ENCODE data around the gene SNX2.

SNX2 gene

GRCh38 chr5:122774861-122775549 lies at the start of gene SNX2:
SNX2 (plus strand) TSS chr5:122775080; CDS start chr5:122775104, 24 bp downstream.
- Histone ChIP-seq H3K9ac (ENCODE audit: low read length) (peak within 1 kb of the TSS; percentile 94), H3K4me1 (ENCODE audit: control insufficient read depth, insufficient read depth, low read length) (peaks cover 17% of the 10 kb centered on the region), H3K27me3 (replicated peaks; ENCODE audit: control insufficient read depth, insufficient read depth, low read length) (no peaks in the 10 kb centered on the region), H3K36me3 (ENCODE audit: control insufficient read depth, insufficient read depth, low read length, severe bottlenecking) (no peaks in the 10 kb centered on the region), H3K4me3 (ENCODE audit: low read length) (peak within 1 kb of the TSS; percentile 97), H3K9me3 (ENCODE audit: control insufficient read depth, low read length) (no peaks in the 10 kb centered on the region)
- peak; percentile 97 for DNase-seq (ENCODE audit: low read depth)

- DNase-seq (ENCODE audit: low read depth), result peak; percentile 76
- no peaks in the 10 kb centered on the region for H3K36me3 ChIP-seq (ENCODE audit: control insufficient read depth, insufficient read depth, low read length, severe bottlenecking)
- no peaks in the 10 kb centered on the region for H3K9me3 ChIP-seq (ENCODE audit: control insufficient read depth, low read length)
- no peak overlapping the region for H3K9ac ChIP-seq (ENCODE audit: low read length)
- peak overlapping the region; percentile 45 for H3K4me3 ChIP-seq (ENCODE audit: low read length)
- no peaks in the 10 kb centered on the region for H3K27me3 ChIP-seq (replicated peaks; ENCODE audit: control insufficient read depth, insufficient read depth, low read length)
- H3K4me1 ChIP-seq (ENCODE audit: control insufficient read depth, insufficient read depth, low read length), result peaks cover 21% of the 10 kb centered on the region
These were observed 47.8 kb upstream of the SNX2 start for GRCh38 chr5:122727112-122727541.

GRCh38 chr5:122730037-122730436 lies 44.8 kb upstream of the SNX2 start:
- Histone ChIP-seq H3K9ac (ENCODE audit: low read length) (no peak overlapping the region), H3K4me3 (ENCODE audit: low read length) (no peak overlapping the region), H3K4me1 (ENCODE audit: control insufficient read depth, insufficient read depth, low read length) (peaks cover 12% of the 10 kb centered on the region), H3K36me3 (ENCODE audit: control insufficient read depth, insufficient read depth, low read length, severe bottlenecking) (no peaks in the 10 kb centered on the region), H3K27me3 (replicated peaks; ENCODE audit: control insufficient read depth, insufficient read depth, low read length) (no peaks in the 10 kb centered on the region), H3K9me3 (ENCODE audit: control insufficient read depth, low read length) (no peaks in the 10 kb centered on the region)
- no peak for DNase-seq (ENCODE audit: low read depth)

GRCh38 chr5:122730456-122730855 lies 44.4 kb upstream of the SNX2 start:
- Histone ChIP-seq H3K4me1 (ENCODE audit: control insufficient read depth, insufficient read depth, low read length) (peaks cover 12% of the 10 kb centered on the region), H3K36me3 (ENCODE audit: control insufficient read depth, insufficient read depth, low read length, severe bottlenecking) (no peaks in the 10 kb centered on the region), H3K4me3 (ENCODE audit: low read length) (no peak overlapping the region), H3K9ac (ENCODE audit: low read length) (no peak overlapping the region), H3K27me3 (replicated peaks; ENCODE audit: control insufficient read depth, insufficient read depth, low read length) (no peaks in the 10 kb centered on the region), H3K9me3 (ENCODE audit: control insufficient read depth, low read length) (no peaks in the 10 kb centered on the region)
- no peak for DNase-seq (ENCODE audit: low read depth)

GRCh38 chr5:122736086-122736845 lies 38.6 kb upstream of the SNX2 start:
- no peaks in the 10 kb centered on the region for H3K27me3 ChIP-seq (replicated peaks; ENCODE audit: control insufficient read depth, insufficient read depth, low read length)
- H3K36me3 ChIP-seq (ENCODE audit: control insufficient read depth, insufficient read depth, low read length, severe bottlenecking), result no peaks in the 10 kb centered on the region
- H3K4me3 ChIP-seq (ENCODE audit: low read length), result no peak overlapping the region
- H3K4me1 ChIP-seq (ENCODE audit: control insufficient read depth, insufficient read depth, low read length), result peaks cover 3% of the 10 kb centered on the region
- no peak for DNase-seq (ENCODE audit: low read depth)
- H3K9me3 ChIP-seq (ENCODE audit: control insufficient read depth, low read length), result no peaks in the 10 kb centered on the region
- H3K9ac ChIP-seq (ENCODE audit: low read length), result peak overlapping the region; percentile 1

GRCh38 chr5:122738088-122738487 lies 36.8 kb upstream of the SNX2 start:
- no peak overlapping the region for H3K4me3 ChIP-seq (ENCODE audit: low read length)
- peaks cover 3% of the 10 kb centered on the region for H3K4me1 ChIP-seq (ENCODE audit: control insufficient read depth, insufficient read depth, low read length)
- no peak overlapping the region for H3K9ac ChIP-seq (ENCODE audit: low read length)
- H3K27me3 ChIP-seq (replicated peaks; ENCODE audit: control insufficient read depth, insufficient read depth, low read length), result no peaks in the 10 kb centered on the region
- no peaks in the 10 kb centered on the region for H3K36me3 ChIP-seq (ENCODE audit: control insufficient read depth, insufficient read depth, low read length, severe bottlenecking)
- no peak for DNase-seq (ENCODE audit: low read depth)
- no peaks in the 10 kb centered on the region for H3K9me3 ChIP-seq (ENCODE audit: control insufficient read depth, low read length)

GRCh38 chr5:122741681-122742080 lies 33.2 kb upstream of the SNX2 start:
- H3K9ac ChIP-seq (ENCODE audit: low read length), result no peak overlapping the region
- no peaks in the 10 kb centered on the region for H3K9me3 ChIP-seq (ENCODE audit: control insufficient read depth, low read length)
- H3K36me3 ChIP-seq (ENCODE audit: control insufficient read depth, insufficient read depth, low read length, severe bottlenecking), result no peaks in the 10 kb centered on the region
- peak; percentile 19 for DNase-seq (ENCODE audit: low read depth)
- H3K4me1 ChIP-seq (ENCODE audit: control insufficient read depth, insufficient read depth, low read length), result no peaks in the 10 kb centered on the region
- no peaks in the 10 kb centered on the region for H3K27me3 ChIP-seq (replicated peaks; ENCODE audit: control insufficient read depth, insufficient read depth, low read length)
- H3K4me3 ChIP-seq (ENCODE audit: low read length), result no peak overlapping the region

GRCh38 chr5:122743261-122743660 lies 31.6 kb upstream of the SNX2 start:
- Histone ChIP-seq H3K4me3 (ENCODE audit: low read length) (no peak overlapping the region), H3K9me3 (ENCODE audit: control insufficient read depth, low read length) (no peaks in the 10 kb centered on the region), H3K27me3 (replicated peaks; ENCODE audit: control insufficient read depth, insufficient read depth, low read length) (no peaks in the 10 kb centered on the region), H3K9ac (ENCODE audit: low read length) (no peak overlapping the region), H3K4me1 (ENCODE audit: control insufficient read depth, insufficient read depth, low read length) (no peaks in the 10 kb centered on the region), H3K36me3 (ENCODE audit: control insufficient read depth, insufficient read depth, low read length, severe bottlenecking) (no peaks in the 10 kb centered on the region)
- no peak for DNase-seq (ENCODE audit: low read depth)

GRCh38 chr5:122745597-122745996 lies 29.3 kb upstream of the SNX2 start:
- no peaks in the 10 kb centered on the region for H3K27me3 ChIP-seq (replicated peaks; ENCODE audit: control insufficient read depth, insufficient read depth, low read length)
- H3K4me3 ChIP-seq (ENCODE audit: low read length), result no peak overlapping the region
- no peak for DNase-seq (ENCODE audit: low read depth)
- H3K4me1 ChIP-seq (ENCODE audit: control insufficient read depth, insufficient read depth, low read length), result no peaks in the 10 kb centered on the region
- no peaks in the 10 kb centered on the region for H3K36me3 ChIP-seq (ENCODE audit: control insufficient read depth, insufficient read depth, low read length, severe bottlenecking)
- no peaks in the 10 kb centered on the region for H3K9me3 ChIP-seq (ENCODE audit: control insufficient read depth, low read length)
- H3K9ac ChIP-seq (ENCODE audit: low read length), result no peak overlapping the region

GRCh38 chr5:122749886-122750285 lies 25.0 kb upstream of the SNX2 start:
- DNase-seq (ENCODE audit: low read depth), result no peak
- H3K4me1 ChIP-seq (ENCODE audit: control insufficient read depth, insufficient read depth, low read length), result no peaks in the 10 kb centered on the region
- no peak overlapping the region for H3K9ac ChIP-seq (ENCODE audit: low read length)
- H3K4me3 ChIP-seq (ENCODE audit: low read length), result no peak overlapping the region
- H3K9me3 ChIP-seq (ENCODE audit: control insufficient read depth, low read length), result no peaks in the 10 kb centered on the region
- no peaks in the 10 kb centered on the region for H3K36me3 ChIP-seq (ENCODE audit: control insufficient read depth, insufficient read depth, low read length, severe bottlenecking)
- no peaks in the 10 kb centered on the region for H3K27me3 ChIP-seq (replicated peaks; ENCODE audit: control insufficient read depth, insufficient read depth, low read length)

GRCh38 chr5:122751293-122751782 lies 23.5 kb upstream of the SNX2 start:
- H3K9me3 ChIP-seq (ENCODE audit: control insufficient read depth, low read length), result no peaks in the 10 kb centered on the region
- no peak overlapping the region for H3K4me3 ChIP-seq (ENCODE audit: low read length)
- no peak overlapping the region for H3K9ac ChIP-seq (ENCODE audit: low read length)
- DNase-seq (ENCODE audit: low read depth), result no peak
- H3K36me3 ChIP-seq (ENCODE audit: control insufficient read depth, insufficient read depth, low read length, severe bottlenecking), result no peaks in the 10 kb centered on the region
- H3K27me3 ChIP-seq (replicated peaks; ENCODE audit: control insufficient read depth, insufficient read depth, low read length), result no peaks in the 10 kb centered on the region
- peaks cover 8% of the 10 kb centered on the region for H3K4me1 ChIP-seq (ENCODE audit: control insufficient read depth, insufficient read depth, low read length)

All from adipocyte (in vitro differentiated cells).